A549 (cell line): ENCODE measurements around the gene CTIF. TPM values are rescaled to one million over a fixed set of nuclear protein-coding genes. Genes with fewer than 3 reads are reported as not detected.

Experiments used
- ATAC-seq, 2 experiments: fragments of 200-7000 bp in 1 of 2; fragments of >200 bp in 1 of 2; cut with Nextera tagmentation in 1 of 2; cut with Tn5 transposase in 1 of 2; 3 replicates each; pipeline versions ENCODE4 v1.8.0 to v1.9.1; 2018 to 2020; ENCODE audit warnings: mild to moderate bottlenecking in 1 of 2, moderate library complexity in 1 of 2
- CTCF ChIA-PET: fragments of 300-600 bp; sonication (Branson Sonifier 250); formaldehyde crosslinking; extraction: SDS; loops from one replicate; lab custom pipeline; 2021; ENCODE audit warnings: antibody characterized with exemption, inconsistent platforms; lab: Yijun Ruan, JAX
- POLR2A ChIA-PET: fragments of 350-600 bp; formaldehyde crosslinking; extraction: SDS; loops from one replicate; lab custom pipeline; 2021; ENCODE audit warnings: antibody characterized with exemption, inconsistent platforms; lab: Yijun Ruan, JAX
- DNase-seq, 2 experiments: peaks; one replicate each; pipeline versions ENCODE4 v3.0.0 to v3.0.0-alpha.2; 2011 to 2016; ENCODE audit warnings: low read depth in 1 of 2, low spot score in 1 of 2
- FAIRE-seq: peaks from 2 replicates; lab custom pipeline; 2011; peaks lifted over from hg19 to GRCh38; lab: Jason Lieb, UNC
- H3K27ac ChIP-seq, 2 experiments: fragments of >200 bp; sonication (Bioruptor Twin); formaldehyde crosslinking; 3 replicates each; pipeline ENCODE4 v1.5.1; 2016 to 2017
- H3K4me1 ChIP-seq: fragments of >200 bp; sonication (Bioruptor Twin); formaldehyde crosslinking; 3 replicates; pipeline ENCODE4 v1.6.1; 2016
- H3K4me2 ChIP-seq: fragments of >200 bp; sonication (Bioruptor Twin); formaldehyde crosslinking; 3 replicates; pipeline ENCODE4 v1.6.1; 2016
- H3K4me3 ChIP-seq: fragments of >200 bp; sonication (Bioruptor Twin); formaldehyde crosslinking; 3 replicates; pipeline ENCODE4 v1.5.1; 2016
- H3K9me3 ChIP-seq: fragments of >200 bp; sonication (Bioruptor Twin); formaldehyde crosslinking; 3 replicates; pipeline ENCODE4 v1.6.1; 2016
- BHLHE40 ChIP-seq: IDR thresholded peaks from 2 replicates; pipeline ENCODE4 v1.6.1; 2012; ENCODE audit warnings: low read depth, low read length, inconsistent platforms
- CBX2 ChIP-seq: fragments of 200-600 bp; sonication (generic); IDR thresholded peaks from 2 replicates; pipeline ENCODE4 v1.6.1; 2016; ENCODE audit warnings: low read depth, mild to moderate bottlenecking, borderline replicate concordance
- CBX8 ChIP-seq: fragments of 200-600 bp; sonication (generic); IDR thresholded peaks from 2 replicates; pipeline ENCODE4 v1.6.1; 2016
- CHD2 ChIP-seq: fragments of 150-350 bp; IDR thresholded peaks from 2 replicates; pipeline ENCODE4 v1.6.1; 2014; ENCODE audit warnings: low read length; ENCODE audit not compliant: partially characterized antibody
- CTCF ChIP-seq: fragments of >200 bp; sonication (Bioruptor Twin); formaldehyde crosslinking; IDR thresholded peaks from 3 replicates; pipeline ENCODE4 v1.5.1; 2016
- FOSL2 ChIP-seq, 2 experiments: fragments of 450-650 bp in 1 of 2; fragments of >200 bp in 1 of 2; sonication (Bioruptor Twin) in 1 of 2; formaldehyde crosslinking; IDR thresholded peaks; 2 replicates each; pipeline versions ENCODE4 v1.5.0 to v1.6.1; 2016 to 2020; ENCODE audit warnings: mild to moderate bottlenecking in 1 of 2, moderate library complexity in 1 of 2
- FOXS1 ChIP-seq: fragments of 250-450 bp; sonication (Bioruptor Pico); IDR thresholded peaks from 2 replicates; pipeline ENCODE4 v1.5.0; 2020; ENCODE audit warnings: mild to moderate bottlenecking, moderate library complexity
- HOXA7 ChIP-seq: fragments of 250-450 bp; sonication (Bioruptor Pico); IDR thresholded peaks from 2 replicates; pipeline ENCODE4 v1.5.0; 2020; ENCODE audit warnings: mild to moderate bottlenecking, moderate library complexity
- JUN ChIP-seq, 2 experiments: fragments of >200 bp; sonication (Bioruptor Twin); formaldehyde crosslinking; IDR thresholded peaks; 2 replicates in 1 of 2; 3 replicates in 1 of 2; pipeline ENCODE4 v1.6.1; 2016 to 2017
- JUNB ChIP-seq: fragments of >200 bp; sonication (Bioruptor Twin); formaldehyde crosslinking; IDR thresholded peaks from 2 replicates; pipeline ENCODE4 v1.6.1; 2016
- MAZ ChIP-seq: fragments of 150-350 bp; IDR thresholded peaks from 2 replicates; pipeline ENCODE4 v1.6.1; 2014; ENCODE audit warnings: antibody characterized with exemption, low read depth, low read length, borderline replicate concordance
- MYC ChIP-seq: IDR thresholded peaks from 2 replicates; pipeline ENCODE4 v1.6.1; 2012; ENCODE audit warnings: mild to moderate bottlenecking, inconsistent platforms, low read length, improper control_type of control experiment, borderline replicate concordance
- PHF8 ChIP-seq: fragments of 200-600 bp; sonication (generic); IDR thresholded peaks from 2 replicates; pipeline ENCODE4 v1.6.1; 2016; ENCODE audit warnings: low read depth, mild to moderate bottlenecking, antibody characterized with exemption, moderate library complexity, borderline replicate concordance
- POLR2A ChIP-seq: IDR thresholded peaks from 2 replicates; pipeline ENCODE4 v1.6.1; 2012; ENCODE audit warnings: mild to moderate bottlenecking, low read length
- RAD21 ChIP-seq, 2 experiments: fragments of >200 bp in 1 of 2; sonication (Bioruptor Twin) in 1 of 2; formaldehyde crosslinking in 1 of 2; IDR thresholded peaks in 1 of 2; conservative IDR thresholded peaks in 1 of 2; 2 replicates in 1 of 2; 3 replicates in 1 of 2; pipeline ENCODE4 v1.6.1; 2012 to 2018; ENCODE audit warnings: inconsistent platforms in 1 of 2
- RCOR1 ChIP-seq: fragments of 150-350 bp; IDR thresholded peaks from 2 replicates; pipeline ENCODE4 v1.6.1; 2014; ENCODE audit warnings: antibody characterized with exemption, low read length, low read depth
- RNF2 ChIP-seq: fragments of 200-600 bp; sonication (generic); IDR thresholded peaks from 2 replicates; pipeline ENCODE4 v1.6.1; 2016; ENCODE audit warnings: low read depth, mild to moderate bottlenecking, antibody characterized with exemption, moderate library complexity, borderline replicate concordance
- SREBF2 ChIP-seq: fragments of 450-650 bp; IDR thresholded peaks from 2 replicates; pipeline ENCODE4 v1.6.1; 2014; ENCODE audit warnings: mild to moderate bottlenecking, moderate library complexity
- TFCP2L1 ChIP-seq: fragments of 250-450 bp; sonication (Bioruptor Pico); IDR thresholded peaks from 2 replicates; pipeline ENCODE4 v1.5.0; 2021; ENCODE audit warnings: mild to moderate bottlenecking
- USF2 ChIP-seq: fragments of 450-650 bp; IDR thresholded peaks from 2 replicates; pipeline ENCODE4 v1.6.1; 2014; ENCODE audit warnings: antibody characterized with exemption
- ZSCAN20 ChIP-seq: fragments of 250-450 bp; sonication (Bioruptor Pico); IDR thresholded peaks from 2 replicates; pipeline ENCODE4 v1.8.0; 2022; ENCODE audit warnings: mild to moderate bottlenecking, moderate library complexity
- WGBS: methylation state at CpG from one replicate; pipeline ENCODE4 v1.1.6; 2017; ENCODE audit errors: missing lambda C conversion rate; 5-methylcytosine and 5-hydroxymethylcytosine counted together
- polyA plus RNA-seq, 4 experiments: library from polyadenylated mRNA; depleted of rRNA in 3 of 4; stranded (reverse); fragments of >200 nt; fragmentation: RNase III in 1 of 4; extraction: RNeasy Plus Mini Kit Qiagen cat#74134 plus additional on column Dnase treatment in 1 of 4; gene quantifications; 2 replicates in 3 of 4; 3 replicates in 1 of 4; pipeline ENCODE4 v1.2.3, GENCODE V29; 2011 to 2017
- TF ChIP-seq, protein P1 (sequence below): fragments of 200-600 bp; sonication (generic); IDR thresholded peaks from 2 replicates; pipeline ENCODE4 v1.6.1; 2016; ENCODE audit warnings: antibody characterized with exemption, mild to moderate bottlenecking, moderate library complexity
- TF ChIP-seq, protein P2 (sequence below): IDR thresholded peaks from 2 replicates; pipeline ENCODE4 v1.6.1; 2012; ENCODE audit warnings: low read depth, borderline replicate concordance
- TF ChIP-seq, protein P3 (sequence below): fragments of >200 bp; sonication (Bioruptor Twin); formaldehyde crosslinking; IDR thresholded peaks from 2 replicates; pipeline ENCODE4 v1.6.1; 2016

CTIF gene
- polyA plus RNA-seq, 2 of the 4 experiments (the other 2 are of a cell fraction): 17.0 to 24.7 TPM

DNA sequence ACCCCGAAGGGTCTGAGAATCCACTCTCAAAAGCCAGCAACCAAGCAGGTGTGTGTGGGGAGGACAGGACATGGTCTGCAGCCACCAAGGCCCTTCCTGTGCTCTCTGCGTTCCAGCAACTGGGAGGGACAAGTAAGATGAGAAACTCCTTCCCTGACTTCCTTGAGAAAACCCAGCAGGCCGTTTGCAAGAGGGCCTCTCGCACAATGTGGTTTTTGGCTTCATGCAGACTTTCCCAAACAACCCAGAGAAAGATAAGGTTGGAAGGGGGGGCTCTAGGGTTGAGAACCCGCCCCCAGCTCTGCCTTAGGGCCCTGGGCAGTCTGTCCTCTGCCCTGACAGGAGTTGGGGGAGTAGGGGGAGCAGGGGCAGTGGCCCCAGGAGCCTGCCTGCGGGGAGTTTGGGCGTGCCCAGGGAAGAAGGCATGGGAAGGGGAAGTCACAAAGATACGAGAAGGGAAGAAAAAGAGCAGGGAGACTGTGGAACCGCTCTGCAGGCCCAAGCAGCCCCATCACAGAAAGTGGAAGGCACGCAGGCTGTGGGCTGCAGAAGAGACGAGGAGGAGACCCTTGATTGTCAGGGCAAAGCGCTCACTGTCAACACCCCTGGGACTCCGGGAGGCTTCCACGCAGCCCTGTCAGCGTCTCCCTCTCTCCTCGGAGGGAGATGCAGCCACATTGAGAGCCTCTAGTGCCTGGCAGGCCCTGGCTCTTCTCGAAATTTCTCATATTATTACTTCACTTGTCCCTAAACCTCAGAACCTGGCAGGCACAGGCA is 312.2 kb downstream of the CTIF start:
- no peak for ATAC-seq
- no peak overlapping the region for H3K4me2 ChIP-seq
- TF ChIP-seq ZSCAN20 (CRISPR knock-in tag) (no peak), CBX2 (no peak), MYC (no peak), FOSL2 (IDR thresholded peaks at IDR 0.05) (no peak), FOSL2 (CRISPR knock-in tag; IDR thresholded peaks at IDR 0.05) (no peak), JUNB (no peak), POLR2A (no peak), BHLHE40 (no peak), CTCF (no peak)
- TF ChIP-seq, protein P1, sequence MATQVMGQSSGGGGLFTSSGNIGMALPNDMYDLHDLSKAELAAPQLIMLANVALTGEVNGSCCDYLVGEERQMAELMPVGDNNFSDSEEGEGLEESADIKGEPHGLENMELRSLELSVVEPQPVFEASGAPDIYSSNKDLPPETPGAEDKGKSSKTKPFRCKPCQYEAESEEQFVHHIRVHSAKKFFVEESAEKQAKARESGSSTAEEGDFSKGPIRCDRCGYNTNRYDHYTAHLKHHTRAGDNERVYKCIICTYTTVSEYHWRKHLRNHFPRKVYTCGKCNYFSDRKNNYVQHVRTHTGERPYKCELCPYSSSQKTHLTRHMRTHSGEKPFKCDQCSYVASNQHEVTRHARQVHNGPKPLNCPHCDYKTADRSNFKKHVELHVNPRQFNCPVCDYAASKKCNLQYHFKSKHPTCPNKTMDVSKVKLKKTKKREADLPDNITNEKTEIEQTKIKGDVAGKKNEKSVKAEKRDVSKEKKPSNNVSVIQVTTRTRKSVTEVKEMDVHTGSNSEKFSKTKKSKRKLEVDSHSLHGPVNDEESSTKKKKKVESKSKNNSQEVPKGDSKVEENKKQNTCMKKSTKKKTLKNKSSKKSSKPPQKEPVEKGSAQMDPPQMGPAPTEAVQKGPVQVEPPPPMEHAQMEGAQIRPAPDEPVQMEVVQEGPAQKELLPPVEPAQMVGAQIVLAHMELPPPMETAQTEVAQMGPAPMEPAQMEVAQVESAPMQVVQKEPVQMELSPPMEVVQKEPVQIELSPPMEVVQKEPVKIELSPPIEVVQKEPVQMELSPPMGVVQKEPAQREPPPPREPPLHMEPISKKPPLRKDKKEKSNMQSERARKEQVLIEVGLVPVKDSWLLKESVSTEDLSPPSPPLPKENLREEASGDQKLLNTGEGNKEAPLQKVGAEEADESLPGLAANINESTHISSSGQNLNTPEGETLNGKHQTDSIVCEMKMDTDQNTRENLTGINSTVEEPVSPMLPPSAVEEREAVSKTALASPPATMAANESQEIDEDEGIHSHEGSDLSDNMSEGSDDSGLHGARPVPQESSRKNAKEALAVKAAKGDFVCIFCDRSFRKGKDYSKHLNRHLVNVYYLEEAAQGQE: no peak
- TF ChIP-seq, all 56 proteins: peak for 0
- H3K27ac ChIP-seq: peak overlapping the region in 1 of 2 experiments; percentile 41; a peak in 1 of 6 replicates
- FAIRE-seq: no peak
- POLR2A ChIA-PET: no interaction called here
- peaks cover 26% of the 10 kb centered on the region for H3K4me1 ChIP-seq
- 88% methylated on average over 14 of the region's 17 CpGs for WGBS
- no peaks in the 10 kb centered on the region for H3K9me3 ChIP-seq
- H3K4me3 ChIP-seq: no peak overlapping the region
- DNase-seq: no peak
- CTCF ChIA-PET: interaction anchor here (0.5 kb wide), 1 partner anchor 185 kb away, joined by 3 read pairs; no protein-coding TSS in a partner anchor

DNA sequence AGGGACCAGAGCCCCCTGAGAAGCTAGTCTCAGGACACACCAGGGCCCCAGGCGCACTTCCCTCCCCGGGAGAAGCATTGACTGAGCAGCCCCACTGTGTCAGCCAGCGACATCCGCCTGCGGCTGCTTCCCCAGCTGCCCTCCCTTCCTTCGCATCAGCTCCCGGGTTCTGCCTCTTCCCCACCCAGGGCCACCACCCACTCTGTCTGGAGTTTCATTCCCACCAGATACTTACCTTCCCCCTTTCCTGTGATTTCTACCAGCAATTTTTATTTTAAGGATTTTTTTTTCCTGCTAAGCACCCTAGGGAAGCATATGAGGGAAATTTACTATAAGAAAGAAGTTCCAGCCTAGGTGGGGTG is 312.7 kb downstream of the CTIF start:
- H3K4me1 ChIP-seq: peaks cover 26% of the 10 kb centered on the region
- H3K4me2 ChIP-seq: no peak overlapping the region
- 96% methylated on average over 7 of the region's 7 CpGs for WGBS
- no peak overlapping the region for H3K4me3 ChIP-seq
- peak overlapping the region in 1 of 2 experiments; percentile 41; a peak in 1 of 6 replicates for H3K27ac ChIP-seq
- no peak for FAIRE-seq
- CTCF ChIA-PET: interaction anchor here (0.5 kb wide), 1 partner anchor 184 kb away, joined by 3 read pairs; no protein-coding TSS in a partner anchor
- ATAC-seq: no peak
- no peaks in the 10 kb centered on the region for H3K9me3 ChIP-seq
- no peak for TF ChIP-seq USF2
- TF ChIP-seq, protein P2, sequence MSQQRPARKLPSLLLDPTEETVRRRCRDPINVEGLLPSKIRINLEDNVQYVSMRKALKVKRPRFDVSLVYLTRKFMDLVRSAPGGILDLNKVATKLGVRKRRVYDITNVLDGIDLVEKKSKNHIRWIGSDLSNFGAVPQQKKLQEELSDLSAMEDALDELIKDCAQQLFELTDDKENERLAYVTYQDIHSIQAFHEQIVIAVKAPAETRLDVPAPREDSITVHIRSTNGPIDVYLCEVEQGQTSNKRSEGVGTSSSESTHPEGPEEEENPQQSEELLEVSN: no peak
- TF ChIP-seq TFCP2L1: no peak
- no peak for TF ChIP-seq SREBF2
- TF ChIP-seq, all 56 proteins: peak for 0
- POLR2A ChIA-PET: no interaction called here
- no peak for DNase-seq

- ChIA-PET POLR2A (no interaction called here), CTCF (no interaction called here)
- Histone ChIP-seq H3K9me3 (no peaks in the 10 kb centered on the region), H3K27ac (peak overlapping the region in 1 of 2 experiments; percentile 56; a peak in 2 of 6 replicates), H3K4me3 (no peak overlapping the region), H3K4me1 (peaks cover 26% of the 10 kb centered on the region), H3K4me2 (no peak overlapping the region; the same call in 2 of the 3 replicates)
- no peak for DNase-seq
- no peak for ATAC-seq
- FAIRE-seq: no peak
- 81% methylated on average over 6 of the region's 6 CpGs for WGBS
- TF ChIP-seq MAZ: no peak
- TF ChIP-seq CBX8: no peak
- TF ChIP-seq RNF2: no peak
- TF ChIP-seq RAD21 (conservative IDR thresholded peaks at IDR 0.05 in 1 of 2, IDR thresholded peaks at IDR 0.05 in 1 of 2): no peak
- no peak for TF ChIP-seq FOXS1
- TF ChIP-seq, protein P3, sequence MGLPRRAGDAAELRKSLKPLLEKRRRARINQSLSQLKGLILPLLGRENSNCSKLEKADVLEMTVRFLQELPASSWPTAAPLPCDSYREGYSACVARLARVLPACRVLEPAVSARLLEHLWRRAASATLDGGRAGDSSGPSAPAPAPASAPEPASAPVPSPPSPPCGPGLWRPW: no peak
- TF ChIP-seq JUNB: no peak
- no peak for TF ChIP-seq PHF8
- no peak for TF ChIP-seq CHD2
- TF ChIP-seq SREBF2: no peak
- TF ChIP-seq, protein P2: no peak
- no peak for TF ChIP-seq JUN (IDR thresholded peaks at IDR 0.05)
- TF ChIP-seq HOXA7 (CRISPR knock-in tag): no peak
- TF ChIP-seq RCOR1: no peak
Measured at GRCh38 chr18:48852292-48852691, 313.5 kb downstream of the CTIF start.
